GM12872 (cell line): ENCODE results near the gene ANAPC2.

Experiments
- TF ChIP-seq, protein P1 (sequence below): IDR thresholded peaks from 3 replicates; pipeline ENCODE4 v1.5.1; 2011; ENCODE audit warnings: low read depth, mild to moderate bottlenecking, low read length, moderate library complexity; ENCODE audit not compliant: insufficient read depth

The ANAPC2 gene

DNA sequence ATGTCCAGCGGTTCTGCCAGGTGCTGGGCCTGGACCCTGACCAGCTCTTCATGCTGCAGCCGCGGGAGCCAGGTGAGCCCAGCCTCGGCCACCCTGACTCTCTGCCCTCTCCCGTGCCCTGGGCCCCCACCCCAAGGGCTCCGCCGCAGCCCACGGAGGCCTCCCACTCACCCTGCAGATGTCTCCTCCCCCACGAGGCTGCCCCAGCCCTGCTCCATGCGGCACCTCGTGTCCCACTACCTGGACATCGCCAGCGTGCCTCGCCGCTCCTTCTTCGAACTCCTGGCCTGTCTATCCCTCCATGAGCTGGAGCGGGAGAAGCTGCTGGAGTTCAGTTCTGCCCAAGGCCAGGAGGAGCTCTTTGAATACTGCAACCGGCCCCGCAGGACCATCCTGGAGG is 26.3 kb upstream of the ANAPC2 start:
- TF ChIP-seq, protein P1, sequence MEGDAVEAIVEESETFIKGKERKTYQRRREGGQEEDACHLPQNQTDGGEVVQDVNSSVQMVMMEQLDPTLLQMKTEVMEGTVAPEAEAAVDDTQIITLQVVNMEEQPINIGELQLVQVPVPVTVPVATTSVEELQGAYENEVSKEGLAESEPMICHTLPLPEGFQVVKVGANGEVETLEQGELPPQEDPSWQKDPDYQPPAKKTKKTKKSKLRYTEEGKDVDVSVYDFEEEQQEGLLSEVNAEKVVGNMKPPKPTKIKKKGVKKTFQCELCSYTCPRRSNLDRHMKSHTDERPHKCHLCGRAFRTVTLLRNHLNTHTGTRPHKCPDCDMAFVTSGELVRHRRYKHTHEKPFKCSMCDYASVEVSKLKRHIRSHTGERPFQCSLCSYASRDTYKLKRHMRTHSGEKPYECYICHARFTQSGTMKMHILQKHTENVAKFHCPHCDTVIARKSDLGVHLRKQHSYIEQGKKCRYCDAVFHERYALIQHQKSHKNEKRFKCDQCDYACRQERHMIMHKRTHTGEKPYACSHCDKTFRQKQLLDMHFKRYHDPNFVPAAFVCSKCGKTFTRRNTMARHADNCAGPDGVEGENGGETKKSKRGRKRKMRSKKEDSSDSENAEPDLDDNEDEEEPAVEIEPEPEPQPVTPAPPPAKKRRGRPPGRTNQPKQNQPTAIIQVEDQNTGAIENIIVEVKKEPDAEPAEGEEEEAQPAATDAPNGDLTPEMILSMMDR = no peak

DNA sequence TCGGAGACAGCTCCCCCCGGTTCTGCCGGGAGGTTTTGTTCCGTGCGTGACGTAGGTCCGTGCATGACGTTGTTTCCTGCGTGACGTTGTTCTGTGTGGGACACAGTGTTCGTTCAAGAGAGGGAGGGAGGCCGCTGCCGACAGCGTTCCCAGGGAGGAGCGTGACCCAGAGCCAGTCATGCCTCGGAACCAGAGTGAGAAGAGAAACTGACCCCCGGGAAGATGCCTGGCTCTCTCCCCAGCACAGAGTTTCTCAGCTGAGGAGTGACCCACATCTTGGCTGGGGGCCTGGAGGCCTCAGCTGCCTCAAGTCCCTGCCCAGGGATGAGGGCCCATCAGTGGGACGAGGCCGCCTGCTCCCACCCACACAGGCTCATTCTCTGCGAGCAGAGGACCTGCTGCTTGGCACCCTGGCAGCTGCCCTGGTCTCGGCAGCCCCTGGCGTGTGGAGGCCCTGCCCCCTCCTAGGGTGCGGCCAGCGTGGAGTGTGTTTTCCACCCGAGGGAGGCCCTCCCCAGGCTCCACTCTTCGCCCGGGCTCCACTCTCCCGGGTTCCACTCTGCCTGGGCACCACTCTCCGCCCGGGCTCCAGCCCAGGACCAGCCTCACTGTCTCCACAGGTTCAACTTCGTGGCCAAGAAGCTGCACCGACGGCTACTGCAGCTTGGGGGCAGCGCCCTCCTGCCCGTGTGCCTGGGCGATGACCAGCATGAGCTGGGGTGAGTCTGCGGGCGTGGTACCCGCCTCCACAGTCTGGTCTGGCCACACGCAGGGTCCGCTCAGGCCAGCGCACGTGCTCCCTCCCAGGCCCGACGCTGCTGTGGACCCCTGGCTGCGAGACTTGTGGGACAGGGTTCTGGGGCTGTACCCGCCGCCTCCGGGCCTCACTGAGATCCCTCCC is 25.1 kb upstream of the ANAPC2 start:
- TF ChIP-seq, protein P1 = 0 out of 3 replicates have a peak, but pooled peaks have one; percentile 15

DNA sequence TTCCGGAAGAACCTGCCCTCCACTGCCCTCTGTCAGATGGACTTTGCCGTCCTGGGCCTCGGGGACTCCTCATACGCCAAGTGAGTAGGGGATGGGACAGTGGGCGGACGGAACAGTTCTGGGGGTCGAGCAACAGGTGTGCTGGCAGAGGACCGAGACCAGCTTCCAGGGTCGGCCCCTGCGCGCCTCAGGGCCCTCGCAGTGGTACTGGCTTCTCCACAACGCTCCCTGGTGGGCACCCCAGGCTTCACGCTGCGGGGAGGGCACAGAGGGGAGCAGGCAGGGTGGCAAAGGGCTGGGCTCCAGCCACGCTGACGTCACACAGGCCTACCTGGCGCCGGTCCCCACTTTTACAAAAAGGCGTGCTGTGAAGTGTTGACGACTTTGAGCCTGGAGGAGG is 24.2 kb upstream of the ANAPC2 start:
- TF ChIP-seq, protein P1 = no peak

DNA sequence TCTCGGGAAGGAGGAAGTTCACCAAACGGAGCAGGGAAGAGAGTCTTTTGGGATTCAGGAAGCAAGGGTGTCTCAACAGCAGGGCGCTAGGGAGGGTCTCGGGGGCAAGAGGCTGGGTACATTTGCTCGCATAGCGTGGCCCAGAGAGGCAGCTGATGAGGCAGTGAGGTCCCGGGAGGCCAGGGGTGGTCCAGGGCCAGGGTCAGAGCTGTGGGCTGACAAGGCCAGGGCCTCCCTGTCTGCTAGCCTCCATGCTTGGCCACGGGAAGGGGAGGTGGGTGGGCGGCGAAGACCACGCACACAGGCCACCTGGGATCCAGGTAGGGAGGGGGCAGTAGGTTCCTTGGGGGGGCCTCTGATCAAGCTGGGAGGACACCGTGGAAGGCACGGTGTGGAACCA is 23.2 kb upstream of the ANAPC2 start:
- TF ChIP-seq, protein P1 = no peak

DNA sequence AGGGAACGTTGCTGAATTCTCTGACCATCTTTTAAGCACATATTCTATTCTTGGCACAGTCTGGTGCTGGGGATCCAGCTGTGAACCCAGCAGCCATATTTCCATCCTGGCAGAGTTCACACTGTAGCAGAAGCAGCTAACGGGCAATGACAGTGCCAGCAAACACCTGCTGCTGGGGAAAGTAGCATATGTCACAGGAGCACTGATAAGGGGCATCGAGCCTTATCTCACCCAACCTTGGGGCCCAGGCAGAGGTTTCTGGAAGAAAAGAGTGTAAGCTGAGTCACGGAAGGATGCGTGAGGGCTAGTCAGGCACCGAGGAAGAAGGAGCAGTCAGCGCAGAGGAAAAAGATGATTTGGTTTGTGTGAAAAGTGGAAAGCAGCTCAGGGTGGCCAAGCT is 18.2 kb upstream of the ANAPC2 start:
- TF ChIP-seq, protein P1 = no peak

DNA sequence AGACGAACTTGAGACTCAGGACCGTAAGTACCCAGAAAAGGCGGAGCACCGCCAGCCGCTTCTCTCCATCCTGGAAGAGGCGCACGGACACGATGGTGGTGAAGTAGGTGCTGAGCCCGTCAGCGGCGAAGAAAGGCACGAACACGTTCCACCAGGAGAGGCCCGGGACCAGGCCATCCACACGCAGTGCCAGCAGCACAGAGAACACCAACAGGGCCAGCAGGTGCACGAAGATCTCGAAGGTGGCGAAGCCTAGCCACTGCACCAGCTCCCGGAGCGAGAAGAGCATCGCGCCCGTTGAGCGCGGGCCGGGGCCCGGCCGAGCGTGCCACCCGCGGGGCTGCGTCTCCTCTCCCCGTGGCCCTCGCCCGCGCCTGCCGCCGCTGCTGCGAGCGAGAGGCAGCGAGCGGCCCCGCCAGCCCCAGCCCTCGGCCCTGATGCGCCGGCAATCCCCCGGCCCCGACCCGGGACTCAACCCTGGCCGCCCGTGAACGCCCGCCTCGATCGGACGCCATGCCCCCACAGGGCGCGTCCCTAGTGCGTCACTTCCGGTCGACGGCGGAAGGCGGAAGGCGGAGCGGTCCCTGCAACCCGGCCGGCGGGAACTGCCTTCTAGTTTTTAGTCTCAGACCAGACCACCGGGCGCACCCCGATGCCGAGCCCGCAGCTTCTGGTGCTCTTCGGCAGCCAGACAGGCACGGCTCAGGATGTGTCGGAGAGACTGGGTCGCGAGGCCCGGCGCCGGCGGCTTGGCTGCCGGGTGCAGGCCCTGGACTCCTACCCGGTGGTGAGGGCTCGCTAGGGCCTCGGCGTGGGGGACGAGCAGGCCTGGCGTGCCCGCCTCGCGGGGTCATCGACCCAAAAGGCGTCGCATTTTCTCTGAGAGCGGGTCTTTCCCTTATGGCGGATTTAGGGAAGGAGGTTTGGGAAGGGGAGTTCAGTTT is 17.0 kb upstream of the ANAPC2 start, which contains the start of the genes NDOR1 and TMEM203:
NDOR1 (plus strand) TSS at position 575 of the 944 bp plus-strand sequence; CDS start at position 653, 78 bp downstream.
TMEM203 (minus strand) TSS at position 523 of the 944 bp plus-strand sequence; CDS start at position 289, 234 bp downstream.
- TF ChIP-seq, protein P1 = no peak

GRCh38 chr9:137204731-137205125 is 16.4 kb upstream of the ANAPC2 start:
- TF ChIP-seq, protein P1 = no peak
